Left lung (tissue), 10 donors: ENCODE measurements around the gene DEDD2. TPM values are rescaled to one million over a fixed set of nuclear protein-coding genes. Genes with fewer than 3 reads are reported as not detected.

ENCODE experiments used
- ATAC-seq: fragments of 200-7000 bp; cut with Tn5 transposase; one replicate; pipeline ENCODE4 v1.9.1; 2020; ENCODE audit warnings: moderate library complexity
- DNase-seq, 4 donors: peaks; one replicate each; pipeline ENCODE4 v3.0.0-alpha.2; 2013 to 2020
- H3K27ac ChIP-seq, 2 donors: fragments of 200-600 bp; sonication (generic) in 1 of 2; one replicate each; pipeline versions ENCODE4 v1.5.0 to v1.8.0; 2020 to 2021
- H3K27me3 ChIP-seq, 2 donors: fragments of 200-600 bp; sonication (generic) in 1 of 2; one replicate each; pipeline versions ENCODE4 v1.5.0 to v1.8.0; 2020 to 2021
- H3K36me3 ChIP-seq, 2 donors: fragments of 200-600 bp; sonication (generic) in 1 of 2; one replicate each; pipeline versions ENCODE4 v1.5.0 to v1.8.0; 2020 to 2021
- H3K4me1 ChIP-seq, 2 donors: fragments of 200-600 bp; one replicate each; pipeline ENCODE4 v1.8.0; 2021
- H3K4me3 ChIP-seq, 2 donors: fragments of 200-600 bp; sonication (generic) in 1 of 2; one replicate each; pipeline versions ENCODE4 v1.5.0 to v1.8.0; 2020 to 2021; ENCODE audit warnings: mild to moderate bottlenecking in 1 of 2
- H3K9me3 ChIP-seq, 2 donors: fragments of 200-600 bp; sonication (generic) in 1 of 2; one replicate each; pipeline versions ENCODE4 v1.5.0 to v1.8.0; 2020 to 2021
- intact Hi-C, 2 donors: fragments of 100-400 bp; cut with DNase I; formaldehyde crosslinking; loops; one replicate each; pipeline versions ENCODE4 v1.11.2 to v1.14.2; 2022
- polyA plus RNA-seq, 6 donors: library from polyadenylated mRNA; unstranded; fragments of 120-200 nt; gene quantifications; one replicate each; pipeline ENCODE4 v1.2.1, GENCODE V29; 2013; ENCODE audit not compliant: insufficient read length in 6 of 6
- total RNA-seq, 2 donors: library from RNA; stranded (reverse); fragmentation: NEBNext Ultra II Directional; extraction: Animal tissue kit (Norgen Biotek cat#: 25700); gene quantifications; one replicate each; pipeline ENCODE4 v1.2.1, GENCODE V29; 2021
- TF ChIP-seq, protein P1 (sequence below), 2 donors: fragments of 200-600 bp; sonication (generic) in 1 of 2; IDR thresholded peaks; one replicate each; pipeline versions ENCODE4 v1.5.0 to v1.8.0; 2021; ENCODE audit warnings: antibody characterized with exemption in 2 of 2
- donor health status: DM: no; HTN: yes; CAD: no.
- donor health status: DM: no; HTN: no; CAD: no.

The DEDD2 gene
- total and polyA plus RNA-seq, 8 donors, result 15.7 to 34.8 (median 21.0) TPM

GRCh38 chr19:42188665-42189064, 28.8 kb downstream of the DEDD2 start:
- H3K36me3 ChIP-seq, result no peaks in the 10 kb centered on the region
- H3K27ac ChIP-seq, result no peak overlapping the region
- no peak overlapping the region for H3K4me3 ChIP-seq
- ATAC-seq (no peak), DNase-seq (no peak)
- peaks cover 6 to 45% of the 10 kb centered on the region in 2 donors for H3K4me1 ChIP-seq
- no peaks in the 10 kb centered on the region for H3K27me3 ChIP-seq
- intact Hi-C loops, result loop anchor here in 1 of 2 donors (10.0 kb wide), 1 partner anchor 54 kb away; the partner anchor contains the start of gene POU2F2
- peaks cover 0 to 3% of the 10 kb centered on the region in 2 donors for H3K9me3 ChIP-seq
- TF ChIP-seq, protein P1, sequence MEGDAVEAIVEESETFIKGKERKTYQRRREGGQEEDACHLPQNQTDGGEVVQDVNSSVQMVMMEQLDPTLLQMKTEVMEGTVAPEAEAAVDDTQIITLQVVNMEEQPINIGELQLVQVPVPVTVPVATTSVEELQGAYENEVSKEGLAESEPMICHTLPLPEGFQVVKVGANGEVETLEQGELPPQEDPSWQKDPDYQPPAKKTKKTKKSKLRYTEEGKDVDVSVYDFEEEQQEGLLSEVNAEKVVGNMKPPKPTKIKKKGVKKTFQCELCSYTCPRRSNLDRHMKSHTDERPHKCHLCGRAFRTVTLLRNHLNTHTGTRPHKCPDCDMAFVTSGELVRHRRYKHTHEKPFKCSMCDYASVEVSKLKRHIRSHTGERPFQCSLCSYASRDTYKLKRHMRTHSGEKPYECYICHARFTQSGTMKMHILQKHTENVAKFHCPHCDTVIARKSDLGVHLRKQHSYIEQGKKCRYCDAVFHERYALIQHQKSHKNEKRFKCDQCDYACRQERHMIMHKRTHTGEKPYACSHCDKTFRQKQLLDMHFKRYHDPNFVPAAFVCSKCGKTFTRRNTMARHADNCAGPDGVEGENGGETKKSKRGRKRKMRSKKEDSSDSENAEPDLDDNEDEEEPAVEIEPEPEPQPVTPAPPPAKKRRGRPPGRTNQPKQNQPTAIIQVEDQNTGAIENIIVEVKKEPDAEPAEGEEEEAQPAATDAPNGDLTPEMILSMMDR (IDR thresholded peaks at IDR 0.05), result no peak

DNA sequence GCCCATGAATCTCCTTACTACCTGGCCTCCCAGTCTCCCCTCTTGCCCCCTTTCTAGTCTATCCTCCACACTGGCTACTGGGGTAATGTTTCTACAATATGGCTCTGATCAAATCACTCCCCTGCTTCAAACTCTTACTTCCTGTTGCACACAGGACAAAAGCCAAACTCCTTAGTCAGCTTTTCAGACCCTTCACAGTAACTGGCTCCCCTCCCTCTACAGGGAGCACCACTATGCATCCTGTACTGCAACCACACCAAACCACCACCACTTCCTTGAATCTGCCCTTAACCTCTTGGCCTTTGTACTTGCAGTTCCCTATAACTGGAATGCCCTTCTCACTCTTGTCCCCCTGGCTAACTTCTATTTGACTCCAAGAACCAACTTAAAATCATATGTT, 32.2 kb downstream of the DEDD2 start:
- intact Hi-C loops, result loop anchor here in 1 of 2 donors (10.0 kb wide), 1 partner anchor 50 kb away; the partner anchor contains the start of gene POU2F2
- DNase-seq, result peak in 1 of 4 donors; percentile 24
- peak; percentile 51 for ATAC-seq

GRCh38 chr19:42184401-42184861, 33.0 kb downstream of the DEDD2 start:
- Histone ChIP-seq H3K9me3 (no peaks in the 10 kb centered on the region), H3K27me3 (peaks cover 13 to 29% of the 10 kb centered on the region in 2 donors), H3K27ac (peak overlapping the region in 1 of 2 donors; percentile 56), H3K4me1 (peaks cover 6 to 43% of the 10 kb centered on the region in 2 donors), H3K36me3 (no peaks in the 10 kb centered on the region), H3K4me3 (no peak overlapping the region)
- ATAC-seq, result peak; percentile 94
- intact Hi-C loops, result loop anchor here in 1 of 2 donors (10.0 kb wide), 1 partner anchor 50 kb away; the partner anchor contains the start of gene POU2F2
- TF ChIP-seq, protein P1 (IDR thresholded peaks at IDR 0.05), result peak; percentile 82 to 92
- peak; percentile 37 to 86 (median 66) for DNase-seq

More for the DNA sequence above, 32.2 kb downstream of the DEDD2 start:
- Histone ChIP-seq H3K27me3 (peaks cover 5 to 21% of the 10 kb centered on the region in 2 donors), H3K4me1 (peaks cover 6 to 43% of the 10 kb centered on the region in 2 donors), H3K4me3 (no peak overlapping the region), H3K27ac (peak overlapping the region in 1 of 2 donors; percentile 56), H3K36me3 (no peaks in the 10 kb centered on the region), H3K9me3 (no peaks in the 10 kb centered on the region)
- TF ChIP-seq, protein P1 (IDR thresholded peaks at IDR 0.05), result no peak

DNA sequence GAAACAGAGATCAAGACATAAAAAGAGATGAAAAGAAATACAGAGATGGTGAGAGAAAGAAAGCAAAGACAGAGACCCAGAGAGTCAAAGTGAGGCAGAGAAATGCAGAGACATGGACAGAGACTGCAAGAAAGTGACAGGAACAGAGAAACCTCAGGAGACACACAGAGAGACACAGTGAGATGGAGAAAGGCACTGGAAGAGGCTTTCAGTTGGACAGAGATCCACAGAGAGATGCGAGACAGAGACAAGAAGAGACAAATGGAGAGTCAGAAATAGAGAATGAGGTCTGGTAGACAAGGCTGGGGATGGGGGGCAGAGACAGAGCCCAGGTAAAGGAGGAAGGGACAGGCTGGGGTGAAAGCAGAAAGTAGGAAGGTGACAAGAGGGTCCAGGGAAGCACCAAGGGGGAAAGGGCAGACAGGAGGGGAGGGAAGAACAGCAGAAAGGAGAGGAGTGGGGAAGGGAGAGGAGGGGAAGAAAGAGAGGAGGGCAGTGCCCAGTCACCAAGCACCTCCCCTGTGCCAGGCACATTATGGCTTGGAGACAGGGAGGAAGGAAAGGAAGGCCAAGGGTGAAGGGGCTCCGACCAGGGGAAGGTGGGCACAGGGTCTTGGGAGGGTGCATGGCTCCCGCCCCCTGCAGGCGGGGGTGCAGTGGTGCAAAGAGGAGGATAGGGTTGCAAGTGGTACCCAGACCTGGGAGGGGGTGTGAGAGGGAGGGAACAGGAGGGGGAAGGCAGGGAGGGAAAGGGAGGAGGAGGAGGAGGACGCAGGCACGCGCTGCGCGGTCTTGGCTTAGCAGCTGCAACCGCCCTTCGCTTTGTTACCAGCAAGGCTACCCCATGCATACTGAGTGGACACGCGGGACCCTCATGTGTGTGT, 38.4 kb downstream of the DEDD2 start:
- no peak overlapping the region for H3K4me3 ChIP-seq
- ATAC-seq (no peak), DNase-seq (no peak)
- TF ChIP-seq, protein P1 (IDR thresholded peaks at IDR 0.05), result no peak
- no peaks in the 10 kb centered on the region for H3K9me3 ChIP-seq
- intact Hi-C loops, result no loop called here
- H3K27me3 ChIP-seq, result peaks cover 62 to 83% of the 10 kb centered on the region in 2 donors
- H3K27ac ChIP-seq, result no peak overlapping the region
- H3K36me3 ChIP-seq, result no peaks in the 10 kb centered on the region
- H3K4me1 ChIP-seq, result peaks cover 0 to 39% of the 10 kb centered on the region in 2 donors

DNA sequence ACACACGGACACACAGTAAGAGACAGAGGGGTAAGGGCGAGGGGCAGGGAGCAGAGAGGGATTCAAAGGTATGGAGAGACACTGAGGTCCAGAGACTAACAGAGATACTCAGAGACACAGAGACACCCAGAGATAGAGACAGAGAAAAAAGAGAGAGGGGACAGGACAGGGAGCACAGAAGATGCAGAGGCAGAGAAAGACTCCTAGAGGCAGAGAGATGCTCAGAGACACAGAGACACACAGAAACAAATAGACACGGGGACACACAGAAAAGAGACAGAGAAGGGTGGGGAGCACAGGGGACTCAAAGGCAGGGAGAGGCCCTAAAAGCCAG, 39.8 kb downstream of the DEDD2 start:
- Histone ChIP-seq H3K36me3 (no peaks in the 10 kb centered on the region), H3K27me3 (peaks cover 64 to 92% of the 10 kb centered on the region in 2 donors), H3K4me1 (peaks cover 0 to 27% of the 10 kb centered on the region in 2 donors), H3K4me3 (no peak overlapping the region), H3K9me3 (no peaks in the 10 kb centered on the region), H3K27ac (no peak overlapping the region)
- TF ChIP-seq, protein P1 (IDR thresholded peaks at IDR 0.05), result no peak
- intact Hi-C loops, result no loop called here
- no peak for DNase-seq
- no peak for ATAC-seq
